Parathyroid adenoma (tissue), 2 donors: ENCODE results near the gene ZCCHC10.
"Not testable (repeated sequence)": the region's sequence is repeated elsewhere in the genome, so short reads cannot be mapped to it uniquely, and the experiment has no call there.

ENCODE experiments used
- H2AFZ ChIP-seq: fragments of 300-600 bp; sonication (generic); one replicate; pipeline ENCODE4 v1.7.0; 2017; ENCODE audit warnings: antibody characterized with exemption, mild to moderate bottlenecking
- H3K27ac ChIP-seq: fragments of 300-600 bp; sonication (generic); one replicate; pipeline ENCODE4 v1.7.0; 2017
- H3K27me3 ChIP-seq: fragments of 300-600 bp; sonication (generic); one replicate; pipeline ENCODE4 v1.7.0; 2017; ENCODE audit warnings: low read length; ENCODE audit not compliant: control insufficient read depth, insufficient read depth
- H3K36me3 ChIP-seq: fragments of 300-600 bp; sonication (generic); one replicate; pipeline ENCODE4 v1.7.0; 2017; ENCODE audit warnings: low read length; ENCODE audit not compliant: control insufficient read depth, insufficient read depth
- H3K4me1 ChIP-seq: fragments of 300-600 bp; sonication (generic); one replicate; pipeline ENCODE4 v1.7.0; 2017; ENCODE audit warnings: control low read depth
- H3K4me2 ChIP-seq: fragments of 300-600 bp; sonication (generic); one replicate; pipeline ENCODE4 v1.7.0; 2017; ENCODE audit warnings: low read length
- H3K4me3 ChIP-seq: fragments of 300-600 bp; sonication (generic); one replicate; pipeline ENCODE4 v1.7.0; 2017; ENCODE audit warnings: low read depth, low read length
- H3K79me2 ChIP-seq: fragments of 300-600 bp; sonication (generic); one replicate; pipeline ENCODE4 v1.7.0; 2017; ENCODE audit warnings: control low read depth
- H3K9ac ChIP-seq: fragments of 300-600 bp; sonication (generic); one replicate; pipeline ENCODE4 v1.7.0; 2017; ENCODE audit warnings: mild to moderate bottlenecking
- H3K9me3 ChIP-seq: fragments of 300-600 bp; sonication (generic); one replicate; pipeline ENCODE4 v1.7.0; 2017; ENCODE audit warnings: low read length; ENCODE audit not compliant: control insufficient read depth
- TF ChIP-seq, protein P1 (sequence below): fragments of 300-600 bp; sonication (generic); IDR thresholded peaks from one replicate; pipeline ENCODE4 v1.7.0; 2017; ENCODE audit warnings: antibody characterized with exemption, mild to moderate bottlenecking
- donor health status: primary hyperparathyroidism.

Gene ZCCHC10

DNA sequence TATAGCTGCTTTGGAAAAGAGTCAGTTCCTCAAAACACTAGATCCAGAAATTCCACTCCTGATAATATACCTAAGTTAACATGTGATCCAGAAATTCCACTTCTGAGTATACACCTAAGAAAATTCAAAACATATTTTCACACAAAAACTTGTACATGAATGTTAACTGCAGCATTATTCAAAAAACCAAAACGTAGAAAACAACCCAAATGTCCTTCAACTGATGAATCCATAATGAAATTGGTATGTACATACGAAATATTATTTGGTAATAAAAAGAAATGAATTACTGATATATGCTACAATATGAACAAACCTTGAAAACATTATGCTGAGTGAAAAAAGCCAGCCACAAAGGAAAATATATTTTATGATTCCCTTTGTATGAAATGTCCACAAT is 46.4 kb downstream of the ZCCHC10 start:
- Histone ChIP-seq H3K79me2 (no peaks in the 10 kb centered on the region), H3K36me3 (no peaks in the 10 kb centered on the region), H3K27me3 (no peaks in the 10 kb centered on the region), H3K9ac (no peak overlapping the region), H3K9me3 (no peaks in the 10 kb centered on the region), H3K27ac (no peak overlapping the region), H2AFZ (no peak overlapping the region), H3K4me3 (no peak overlapping the region), H3K4me2 (no peak overlapping the region), H3K4me1 (no peaks in the 10 kb centered on the region)
- TF ChIP-seq, protein P1, sequence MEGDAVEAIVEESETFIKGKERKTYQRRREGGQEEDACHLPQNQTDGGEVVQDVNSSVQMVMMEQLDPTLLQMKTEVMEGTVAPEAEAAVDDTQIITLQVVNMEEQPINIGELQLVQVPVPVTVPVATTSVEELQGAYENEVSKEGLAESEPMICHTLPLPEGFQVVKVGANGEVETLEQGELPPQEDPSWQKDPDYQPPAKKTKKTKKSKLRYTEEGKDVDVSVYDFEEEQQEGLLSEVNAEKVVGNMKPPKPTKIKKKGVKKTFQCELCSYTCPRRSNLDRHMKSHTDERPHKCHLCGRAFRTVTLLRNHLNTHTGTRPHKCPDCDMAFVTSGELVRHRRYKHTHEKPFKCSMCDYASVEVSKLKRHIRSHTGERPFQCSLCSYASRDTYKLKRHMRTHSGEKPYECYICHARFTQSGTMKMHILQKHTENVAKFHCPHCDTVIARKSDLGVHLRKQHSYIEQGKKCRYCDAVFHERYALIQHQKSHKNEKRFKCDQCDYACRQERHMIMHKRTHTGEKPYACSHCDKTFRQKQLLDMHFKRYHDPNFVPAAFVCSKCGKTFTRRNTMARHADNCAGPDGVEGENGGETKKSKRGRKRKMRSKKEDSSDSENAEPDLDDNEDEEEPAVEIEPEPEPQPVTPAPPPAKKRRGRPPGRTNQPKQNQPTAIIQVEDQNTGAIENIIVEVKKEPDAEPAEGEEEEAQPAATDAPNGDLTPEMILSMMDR, result no peak

DNA sequence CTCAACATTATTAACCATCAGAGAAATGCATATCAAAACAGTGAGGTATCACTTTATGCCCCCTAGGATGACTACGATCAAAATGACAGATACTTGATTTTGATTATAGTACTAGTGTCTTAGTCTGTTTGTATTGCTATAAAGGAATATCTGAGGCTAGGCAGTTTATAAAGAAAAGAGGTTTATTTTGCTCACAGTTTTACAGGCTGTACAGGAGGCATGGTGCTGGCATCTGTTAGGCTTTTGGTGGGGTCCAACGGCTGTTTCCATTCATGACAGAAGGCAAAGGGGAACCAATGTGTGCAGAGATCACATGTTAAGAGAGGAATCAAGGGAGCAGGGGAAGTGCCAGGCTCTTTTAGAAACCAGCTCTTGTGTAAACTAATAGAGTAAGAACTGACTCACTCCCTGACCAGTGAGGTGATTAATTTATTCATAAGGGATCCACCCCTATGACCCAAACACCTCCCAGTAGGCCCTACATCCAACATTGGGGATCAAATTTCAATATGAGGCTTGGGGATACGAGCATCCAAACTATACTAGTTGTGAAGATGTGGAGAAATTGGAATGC is 46.9 kb downstream of the ZCCHC10 start:
- no peak overlapping the region for H3K4me2 ChIP-seq
- H3K4me3 ChIP-seq, result no peak overlapping the region
- no peak overlapping the region for H2AFZ ChIP-seq
- no peaks in the 10 kb centered on the region for H3K27me3 ChIP-seq
- no peaks in the 10 kb centered on the region for H3K36me3 ChIP-seq
- no peaks in the 10 kb centered on the region for H3K79me2 ChIP-seq
- no peaks in the 10 kb centered on the region for H3K9me3 ChIP-seq
- no peaks in the 10 kb centered on the region for H3K4me1 ChIP-seq
- TF ChIP-seq, protein P1, result no peak
- H3K9ac ChIP-seq, result no peak overlapping the region
- no peak overlapping the region for H3K27ac ChIP-seq

DNA sequence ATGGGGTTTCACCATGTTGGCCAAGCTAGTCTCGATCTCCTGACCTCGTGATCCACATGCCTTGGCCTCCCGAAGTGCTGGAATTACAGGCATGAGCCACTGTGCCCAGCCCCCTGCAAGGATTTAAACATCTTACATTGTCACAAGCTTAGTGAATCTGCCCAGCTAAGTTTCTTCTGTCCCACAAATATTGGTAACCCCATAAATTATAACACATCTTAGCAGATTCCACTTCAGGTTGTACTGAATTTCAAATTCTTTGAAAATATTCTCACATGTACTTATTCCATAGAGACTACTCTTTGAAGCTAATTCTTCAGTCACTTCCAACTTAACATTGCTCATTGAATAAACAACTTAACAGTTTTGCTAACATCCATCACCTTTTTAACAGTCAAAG is 49.5 kb downstream of the ZCCHC10 start:
- Histone ChIP-seq H3K4me2 (no peak overlapping the region), H3K27me3 (no peaks in the 10 kb centered on the region), H3K9ac (no peak overlapping the region), H3K79me2 (no peaks in the 10 kb centered on the region), H3K4me3 (no peak overlapping the region), H3K36me3 (no peaks in the 10 kb centered on the region), H2AFZ (no peak overlapping the region), H3K4me1 (no peaks in the 10 kb centered on the region), H3K27ac (no peak overlapping the region), H3K9me3 (no peaks in the 10 kb centered on the region)
- TF ChIP-seq, protein P1, result no peak

DNA sequence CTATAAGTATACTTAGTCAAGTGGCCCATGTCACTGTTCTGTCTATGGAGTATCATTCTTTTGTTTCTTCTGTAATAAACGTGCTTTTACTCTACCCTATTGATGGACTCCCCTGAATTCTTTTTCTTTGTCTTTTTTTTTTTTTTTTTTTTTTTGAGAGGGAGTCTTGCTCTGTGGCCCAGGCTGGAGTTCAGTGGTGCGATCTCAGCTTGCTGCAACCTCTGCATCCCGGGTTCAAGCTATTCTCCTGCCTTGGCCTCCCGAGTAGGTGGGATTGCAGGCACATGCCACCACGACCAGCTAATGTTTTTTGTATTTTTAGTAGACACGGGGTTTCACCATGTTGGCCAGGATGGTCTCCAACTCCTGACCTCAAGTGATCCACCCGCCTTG is 53.9 kb downstream of the ZCCHC10 start:
- H3K4me2 ChIP-seq, H3K4me3 ChIP-seq, H3K9me3 ChIP-seq, H3K27me3 ChIP-seq, H3K36me3 ChIP-seq, H3K9ac ChIP-seq, H3K4me1 ChIP-seq, H2AFZ ChIP-seq, H3K79me2 ChIP-seq, H3K27ac ChIP-seq: not testable (repeated sequence)

DNA sequence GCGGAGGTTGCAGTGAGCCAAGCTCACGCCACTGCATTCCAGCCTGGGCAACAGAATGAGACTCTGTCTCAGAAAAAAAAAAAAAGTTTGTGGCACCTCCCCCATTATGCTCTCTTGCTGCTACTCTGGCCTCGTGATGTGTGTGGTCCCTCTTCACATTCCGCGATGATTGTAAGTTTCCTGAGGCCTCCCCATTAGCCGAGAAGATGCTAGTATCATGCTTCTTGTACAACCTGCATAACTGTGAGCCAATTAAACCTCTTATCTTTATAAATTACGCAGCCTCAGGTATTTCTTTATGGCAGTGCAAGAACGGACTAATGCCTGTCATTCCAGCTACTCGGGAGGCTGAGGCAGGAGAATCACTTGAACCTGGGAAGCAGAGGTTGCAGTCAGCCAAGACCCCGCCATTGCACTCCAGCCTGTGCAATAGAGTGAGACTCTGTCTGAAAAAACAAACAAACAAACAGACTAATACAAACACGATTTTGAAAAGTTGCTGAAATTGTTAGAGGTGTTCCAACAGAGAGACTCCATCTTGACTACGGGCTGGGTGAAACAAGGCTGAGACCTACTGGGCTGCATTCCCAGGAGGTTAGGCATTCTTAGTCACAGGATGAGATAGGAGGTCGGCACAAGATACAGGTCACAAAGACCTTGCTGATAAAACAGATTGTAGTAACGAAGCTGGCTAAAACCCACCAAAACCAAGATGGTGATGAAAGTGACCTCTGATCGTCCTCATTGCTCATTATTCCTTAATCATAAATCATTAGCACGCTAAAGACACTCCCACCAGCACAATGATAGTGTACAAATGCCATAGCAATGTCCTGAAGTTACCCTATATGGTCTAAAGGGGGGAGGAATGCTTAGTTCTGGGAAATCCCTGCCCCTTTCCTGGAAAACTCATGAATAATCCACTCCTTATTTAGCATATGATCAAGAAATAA is 54.6 kb downstream of the ZCCHC10 start:
- TF ChIP-seq, protein P1, result no peak

More for the DNA sequence above, 54.6 kb downstream of the ZCCHC10 start:
- no peak overlapping the region for H3K4me2 ChIP-seq
- no peaks in the 10 kb centered on the region for H3K36me3 ChIP-seq
- H3K79me2 ChIP-seq, result no peaks in the 10 kb centered on the region
- no peak overlapping the region for H2AFZ ChIP-seq
- H3K4me1 ChIP-seq, result no peaks in the 10 kb centered on the region
- H3K27me3 ChIP-seq, result no peaks in the 10 kb centered on the region
- no peak overlapping the region for H3K9ac ChIP-seq
- no peak overlapping the region for H3K27ac ChIP-seq
- H3K4me3 ChIP-seq, result no peak overlapping the region
- no peaks in the 10 kb centered on the region for H3K9me3 ChIP-seq
